HCT116 (cell line): ENCODE data around the gene CLK1. TPM values are rescaled to one million over a fixed set of nuclear protein-coding genes. Genes with fewer than 3 reads are reported as not detected.

Source experiments
- ATAC-seq: fragments of 200-7000 bp; cut with Tn5 transposase; 2 replicates; pipeline ENCODE4 v1.9.1; 2020; ENCODE audit warnings: mild to moderate bottlenecking, moderate library complexity
- BruUV-seq: library from RNA; stranded (reverse); fragments of 400-500 nt; replicated peaks from 2 replicates; lab custom pipeline; 2021; lab: Mats Ljungman, UMichigan
- CTCF ChIA-PET: fragments of 300-600 bp; sonication (Branson Sonifier 250); formaldehyde crosslinking; loops from one replicate; lab custom pipeline; 2021; ENCODE audit warnings: antibody characterized with exemption; lab: Charles Lee
- POLR2A ChIA-PET: fragments of 300-600, 350-600 bp; sonication (Branson Sonifier 250); formaldehyde crosslinking; loops from one replicate; lab custom pipeline; 2021; ENCODE audit warnings: antibody characterized with exemption; lab: Charles Lee
- RAD21 ChIA-PET, 2 experiments: fragments of 300-600 bp; sonication (Branson Sonifier 250); formaldehyde crosslinking; loops; one replicate each; lab custom pipeline; 2023; ENCODE audit warnings: low total read pairs in 2 of 2; ENCODE audit not compliant: uncharacterized antibody in 2 of 2, unreplicated experiment in 2 of 2, low non-redundant PET in 1 of 2; lab: Charles Lee
- DNase-seq: peaks from one replicate; pipeline ENCODE4 v3.0.0-alpha.2; 2010; ENCODE audit warnings: low read depth, low spot score
- H2AFZ ChIP-seq: fragments of 200-600 bp; shearing (Covaris generic), sonication (generic); 2 replicates; pipeline ENCODE4 v1.6.1; 2017; ENCODE audit warnings: low read depth, mixed run types, mixed read lengths, antibody characterized with exemption, low read length; ENCODE audit not compliant: poor library complexity, severe bottlenecking
- H3K27ac ChIP-seq: 2 replicates; pipeline ENCODE4 v1.5.1; 2012; ENCODE audit warnings: low read depth, low read length
- H3K27me3 ChIP-seq: fragments of 200-600 bp; sonication (generic); 2 replicates; pipeline ENCODE4 v1.6.1; 2016; ENCODE audit warnings: mixed run types, low read length, mixed read lengths; ENCODE audit not compliant: insufficient read depth
- H3K36me3 ChIP-seq, 2 experiments: fragments of 200-500 bp in 1 of 2; fragments of 200-600 bp in 1 of 2; sonication (Bioruptor generic) in 1 of 2; sonication (generic) in 1 of 2; 2 replicates each; pipeline versions ENCODE4 v1.5.1 to v1.6.1; 2014 to 2016; ENCODE audit warnings: low read length in 2 of 2, inconsistent platforms in 1 of 2, mixed read lengths in 1 of 2, mixed run types in 1 of 2; ENCODE audit not compliant: insufficient read depth in 2 of 2, control insufficient read depth in 1 of 2
- H3K4me1 ChIP-seq, 2 experiments: fragments of 200-600 bp in 1 of 2; sonication (generic) in 1 of 2; 2 replicates each; pipeline versions ENCODE4 v1.5.1 to v1.6.1; 2012 to 2017; ENCODE audit warnings: low read length in 2 of 2, inconsistent platforms in 1 of 2, mild to moderate bottlenecking in 1 of 2, mixed read lengths in 1 of 2, mixed run types in 1 of 2, moderate library complexity in 1 of 2; ENCODE audit not compliant: insufficient read depth in 2 of 2, control insufficient read depth in 1 of 2
- H3K4me2 ChIP-seq: fragments of 200-600 bp; sonication (generic); 2 replicates; pipeline ENCODE4 v1.6.1; 2017; ENCODE audit warnings: mixed run types, low read length, mixed read lengths
- H3K4me3 ChIP-seq, 2 experiments: fragments of 200-600 bp in 1 of 2; sonication (generic) in 1 of 2; replicated peaks in 1 of 2; 2 replicates each; pipeline ENCODE4 v1.5.1; 2011 to 2016; ENCODE audit warnings: low read length in 2 of 2, control low read depth in 1 of 2, low read depth in 1 of 2, mild to moderate bottlenecking in 1 of 2, mixed read lengths in 1 of 2, mixed run types in 1 of 2
- H3K79me2 ChIP-seq: fragments of 200-600 bp; sonication (generic); 2 replicates; pipeline ENCODE4 v1.6.1; 2017; ENCODE audit warnings: mild to moderate bottlenecking, mixed run types, low read length, moderate library complexity, mixed read lengths; ENCODE audit not compliant: insufficient read depth
- H3K9ac ChIP-seq: fragments of 200-600 bp; sonication (generic); 2 replicates; pipeline ENCODE4 v1.6.1; 2016; ENCODE audit warnings: low read length, mixed read lengths
- H3K9me2 ChIP-seq: fragments of 200-600 bp; sonication (generic), shearing (Covaris generic); 2 replicates; pipeline ENCODE4 v1.6.1; 2017; ENCODE audit warnings: mixed run types, mild to moderate bottlenecking, moderate library complexity; ENCODE audit not compliant: insufficient read depth
- H3K9me3 ChIP-seq, 2 experiments: fragments of 200-500 bp in 1 of 2; fragments of 200-600 bp in 1 of 2; sonication (Bioruptor generic) in 1 of 2; sonication (generic) in 1 of 2; 2 replicates each; pipeline ENCODE4 v1.6.1; 2014 to 2017; ENCODE audit warnings: low read length in 2 of 2, mixed read lengths in 2 of 2, inconsistent platforms in 1 of 2, low read depth in 1 of 2, mild to moderate bottlenecking in 1 of 2, mixed run types in 1 of 2, moderate library complexity in 1 of 2; ENCODE audit not compliant: control insufficient read depth in 1 of 2, insufficient read depth in 1 of 2
- H4K20me1 ChIP-seq: fragments of 200-600 bp; sonication (generic), shearing (Covaris generic); 2 replicates; pipeline ENCODE4 v1.6.1; 2017; ENCODE audit warnings: mixed run types, mild to moderate bottlenecking, moderate library complexity; ENCODE audit not compliant: insufficient read depth
- ATF3 ChIP-seq: IDR thresholded peaks from 2 replicates; pipeline ENCODE4 v1.6.1; 2012
- CTCF ChIP-seq, 3 experiments: fragments of 200-600 bp in 1 of 3; sonication (generic) in 1 of 3; IDR thresholded peaks in 2 of 3; conservative IDR thresholded peaks in 1 of 3; 2 replicates each; pipeline ENCODE4 v1.5.1; 2012 to 2017; ENCODE audit warnings: low read depth in 2 of 3, low read length in 2 of 3, antibody characterized with exemption in 1 of 3, borderline replicate concordance in 1 of 3, control low read depth in 1 of 3, mild to moderate bottlenecking in 1 of 3, mixed read lengths in 1 of 3, mixed run types in 1 of 3, moderate library complexity in 1 of 3; ENCODE audit not compliant: insufficient read depth in 1 of 3
- EZH2 ChIP-seq: fragments of 200-600 bp; sonication (generic); IDR thresholded peaks from 2 replicates; pipeline ENCODE4 v1.6.1; 2017; ENCODE audit warnings: antibody characterized with exemption, mixed run types
- MAX ChIP-seq: IDR thresholded peaks from 2 replicates; pipeline ENCODE4 v1.6.1; 2012
- POLR2A ChIP-seq: IDR thresholded peaks from 2 replicates; pipeline ENCODE4 v1.7.0; 2011; ENCODE audit warnings: borderline replicate concordance; ENCODE audit not compliant: insufficient read depth, insufficient read length; ENCODE audit errors: extremely low read depth
- POLR2AphosphoS5 ChIP-seq: IDR thresholded peaks from 2 replicates; pipeline ENCODE4 v1.6.1; 2011; ENCODE audit warnings: mild to moderate bottlenecking, low read depth, low read length, moderate library complexity
- RAD21 ChIP-seq: IDR thresholded peaks from 2 replicates; pipeline ENCODE4 v1.6.1; 2012; ENCODE audit warnings: low read depth, mild to moderate bottlenecking
- REST ChIP-seq: IDR thresholded peaks from 2 replicates; pipeline ENCODE4 v1.6.1; 2012; ENCODE audit warnings: low read depth
- SIN3A ChIP-seq: IDR thresholded peaks from 2 replicates; pipeline ENCODE4 v1.6.1; 2012; ENCODE audit warnings: low read depth
- YY1 ChIP-seq: IDR thresholded peaks from 2 replicates; pipeline ENCODE4 v1.6.1; 2011; ENCODE audit warnings: low read length, low read depth, moderate library complexity, mild to moderate bottlenecking; ENCODE audit not compliant: insufficient replicate concordance; ENCODE audit errors: extremely low read depth
- ZFX ChIP-seq: fragments of 450-650 bp; IDR thresholded peaks from 2 replicates; pipeline ENCODE4 v1.6.1; 2017
- intact Hi-C: fragments of 100-400 bp; cut with micrococcal nuclease; formaldehyde crosslinking; loops from 2 replicates; pipeline ENCODE4 v1.10.0; 2022
- total RNA-seq: library from RNA; stranded (reverse); gene quantifications from one replicate; pipeline ENCODE4 v1.2.1, GENCODE V29; 2021; ENCODE audit not compliant: unreplicated experiment

The CLK1 gene
- total RNA-seq, 1 experiment from 2014 or later = 49.1 TPM

- no peaks in the 10 kb centered on the region for H3K79me2 ChIP-seq
- no peak for DNase-seq
- TF ChIP-seq EZH2 (no peak), RAD21 (no peak), POLR2A (no peak), YY1 (no peak), REST (no peak), ZFX (no peak)
- TF ChIP-seq, all 23 proteins: peak for 0
- no peak overlapping the region for H3K4me2 ChIP-seq
- H3K9me2 ChIP-seq = no peaks in the 10 kb centered on the region
- H3K9ac ChIP-seq = no peak overlapping the region
- ATAC-seq = no peak
- no peaks in the 10 kb centered on the region for H3K36me3 ChIP-seq
- H3K4me3 ChIP-seq = no peak overlapping the region
- BruUV-seq = no TSS peak
- no peak overlapping the region for H2AFZ ChIP-seq
- no peak overlapping the region for H3K27ac ChIP-seq
- H4K20me1 ChIP-seq = no peaks in the 10 kb centered on the region
- intact Hi-C loops = no loop called here
- peaks cover 0 to 5% of the 10 kb centered on the region in 2 experiments; a peak in 1 of 4 replicates for H3K9me3 ChIP-seq
- ChIA-PET RAD21 (interaction anchor here in 1 of 2 experiments (0.6 kb wide), 1 partner anchor 11 kb away, joined by 5 read pairs; no protein-coding TSS in a partner anchor), POLR2A (no interaction called here), CTCF (interaction anchor here (1.6 kb wide), 1 partner anchor 127 kb away, joined by 3 read pairs; no protein-coding TSS in a partner anchor)
- peaks cover 0 to 5% of the 10 kb centered on the region in 2 experiments; a peak in 1 of 4 replicates for H3K4me1 ChIP-seq
- no peaks in the 10 kb centered on the region for H3K27me3 ChIP-seq
Measured at GRCh38 chr2:200839513-200839912, 24.9 kb downstream of the CLK1 start.

GRCh38 chr2:200834701-200835100 lies 29.8 kb downstream of the CLK1 start:
- Histone ChIP-seq H3K27ac (no peak overlapping the region), H4K20me1 (no peaks in the 10 kb centered on the region), H3K9me3 (peaks cover 0 to 5% of the 10 kb centered on the region in 2 experiments; a peak in 1 of 4 replicates), H3K4me2 (no peak overlapping the region), H3K36me3 (no peaks in the 10 kb centered on the region), H3K27me3 (no peaks in the 10 kb centered on the region), H3K9ac (no peak overlapping the region), H3K9me2 (no peaks in the 10 kb centered on the region), H3K79me2 (no peaks in the 10 kb centered on the region), H2AFZ (no peak overlapping the region), H3K4me3 (no peak overlapping the region), H3K4me1 (peaks cover 0 to 5% of the 10 kb centered on the region in 2 experiments; a peak in 1 of 4 replicates)
- DNase-seq (no peak), ATAC-seq (no peak)
- RAD21 ChIA-PET = no interaction called here
- CTCF ChIA-PET = no interaction called here
- intact Hi-C loops = no loop called here
- BruUV-seq = no TSS peak
- POLR2A ChIA-PET = no interaction called here
- no peak for TF ChIP-seq SIN3A
- TF ChIP-seq MAX = no peak
- no peak for TF ChIP-seq ATF3
- no peak for TF ChIP-seq RAD21
- TF ChIP-seq POLR2A = no peak
- no peak for TF ChIP-seq CTCF (IDR thresholded peaks at IDR 0.05 in 2 of 3, conservative IDR thresholded peaks at IDR 0.05 in 1 of 3; ENCODE audit: borderline replicate concordance in 1 of 3, insufficient read depth in 1 of 3, low read depth in 2 of 3, low read length in 2 of 3)
- TF ChIP-seq POLR2AphosphoS5 = no peak
